Stimulated activated effector memory CD8-positive, alpha-beta T cell treated with anti-CD3 and anti-CD28 coated beads, Interleukin-12 subunit alpha, Interleukin-12 subunit beta, amount 100 ng/mL, for 72 hours (primary cell): Measurements from ENCODE around the gene EFEMP2.

ENCODE experiments used
- ATAC-seq: fragments of 150-1000 bp; cut with Tn5 transposase; 2 replicates; pipeline ENCODE4 v1.10.0; 2021
- DNase-seq, 2 donors: peaks; one replicate each; pipeline ENCODE4 v3.0.0; 2021 to 2022; ENCODE audit warnings: low spot score in 2 of 2
- H3K27ac Mint-ChIP-seq: one replicate; pipeline ENCODE4 v1.8.0; 2022; ENCODE audit warnings: mild to moderate bottlenecking, mixed read lengths
- H3K36me3 Mint-ChIP-seq: one replicate; pipeline ENCODE4 v1.8.0; 2022; ENCODE audit warnings: mild to moderate bottlenecking, mixed read lengths
- H3K4me1 Mint-ChIP-seq: one replicate; pipeline ENCODE4 v1.8.0; 2022; ENCODE audit warnings: mixed read lengths
- H3K4me3 Mint-ChIP-seq: one replicate; pipeline ENCODE4 v1.8.0; 2022; ENCODE audit warnings: mild to moderate bottlenecking, mixed read lengths
- H3K9me3 Mint-ChIP-seq: one replicate; pipeline ENCODE4 v1.8.0; 2022; ENCODE audit warnings: mixed read lengths

EFEMP2 gene

GRCh38 chr11:65817312-65817834, 55.2 kb downstream of the EFEMP2 start:
- H3K27ac Mint-ChIP-seq = peak overlapping the region; percentile 83
- DNase-seq (no peak), ATAC-seq (no peak)
- H3K4me1 Mint-ChIP-seq = peaks cover 12% of the 10 kb centered on the region
- H3K9me3 Mint-ChIP-seq = no peaks in the 10 kb centered on the region
- H3K4me3 Mint-ChIP-seq = peak overlapping the region; percentile 76
- peaks cover 5% of the 10 kb centered on the region for H3K36me3 Mint-ChIP-seq

- Mint-ChIP-seq H3K27ac (no peak overlapping the region), H3K9me3 (no peaks in the 10 kb centered on the region), H3K36me3 (peaks cover 5% of the 10 kb centered on the region), H3K4me1 (peaks cover 12% of the 10 kb centered on the region), H3K4me3 (peak overlapping the region; percentile 76)
- no peak for ATAC-seq
- DNase-seq = no peak
Observed at GRCh38 chr11:65816696-65817095, 55.9 kb downstream of the EFEMP2 start.
